H1 (cell line): ENCODE results near the gene SIK2. TPM values are rescaled to one million over a fixed set of nuclear protein-coding genes. Genes with fewer than 3 reads are reported as not detected.

Source experiments
- CTCF ChIA-PET: fragments of 300-600 bp; sonication (Branson Sonifier 250); formaldehyde crosslinking; loops from one replicate; lab custom pipeline; 2021; ENCODE audit not compliant: partially characterized antibody; lab: Charles Lee
- POLR2A ChIA-PET: fragments of 300-600 bp; sonication (Branson Sonifier 250); formaldehyde crosslinking; loops from one replicate; lab custom pipeline; 2021; ENCODE audit warnings: inconsistent platforms; ENCODE audit not compliant: partially characterized antibody; lab: Charles Lee
- DNase-seq, 2 experiments: peaks; one replicate each; pipeline versions ENCODE4 v3.0.0 to v3.0.0-alpha.2; 2010 to 2022; ENCODE audit warnings: low spot score in 2 of 2, low read depth in 1 of 2, mixed read lengths in 1 of 2
- FAIRE-seq: peaks from 2 replicates; lab custom pipeline; 2011; peaks lifted over from hg19 to GRCh38; lab: Jason Lieb, UNC
- H2AFZ ChIP-seq: 2 replicates; pipeline ENCODE4 v1.8.1; 2012; ENCODE audit warnings: low read length, inconsistent platforms
- H2AK5ac ChIP-seq: 2 replicates; pipeline ENCODE4 v1.6.1; 2013; ENCODE audit warnings: low read depth, low read length
- H2BK120ac ChIP-seq: replicated peaks from 2 replicates; pipeline ENCODE3; 2013; ENCODE audit warnings: low read depth, low read length, inconsistent platforms
- H2BK12ac ChIP-seq: 2 replicates; pipeline ENCODE4 v1.6.1; 2013; ENCODE audit warnings: low read depth, low read length
- H2BK15ac ChIP-seq: 2 replicates; pipeline ENCODE4 v1.6.1; 2013; ENCODE audit warnings: low read length
- H2BK20ac ChIP-seq: 2 replicates; pipeline ENCODE4 v1.6.1; 2013; ENCODE audit warnings: low read length
- H2BK5ac ChIP-seq: 2 replicates; pipeline ENCODE4 v1.6.1; 2013; ENCODE audit warnings: low read depth, low read length
- H3K14ac ChIP-seq: 2 replicates; pipeline ENCODE4 v1.6.1; 2013; ENCODE audit warnings: inconsistent platforms; ENCODE audit not compliant: insufficient read length
- H3K18ac ChIP-seq: 2 replicates; pipeline ENCODE4 v1.6.1; 2013; ENCODE audit warnings: low read length; ENCODE audit errors: extremely low read depth
- H3K23ac ChIP-seq: 2 replicates; pipeline ENCODE4 v1.6.1; 2013; ENCODE audit warnings: inconsistent platforms; ENCODE audit not compliant: insufficient read length
- H3K23me2 ChIP-seq: 2 replicates; pipeline ENCODE4 v1.6.1; 2013; ENCODE audit warnings: low read depth, low read length
- H3K27ac ChIP-seq: 2 replicates; pipeline ENCODE4 v1.6.1; 2011; ENCODE audit warnings: low read depth, low read length, inconsistent platforms
- H3K27me3 ChIP-seq, 4 experiments: replicated peaks in 1 of 4; 1 replicate in 1 of 4; 2 replicates in 3 of 4; pipeline versions ENCODE4 v1.6.1 to v1.8.1; 2011 to 2013; ENCODE audit warnings: low read length in 3 of 4, mild to moderate bottlenecking in 3 of 4, inconsistent platforms in 2 of 4, mixed read lengths in 2 of 4, moderate library complexity in 1 of 4; ENCODE audit not compliant: control insufficient read depth in 3 of 4, insufficient read depth in 3 of 4; ENCODE audit errors: extremely low read depth in 1 of 4
- H3K36me3 ChIP-seq, 4 experiments: 2 replicates each; pipeline versions ENCODE4 v1.6.1 to v1.8.1; 2011 to 2013; ENCODE audit warnings: mild to moderate bottlenecking in 4 of 4, low read length in 3 of 4, moderate library complexity in 2 of 4, control low read depth in 1 of 4, inconsistent platforms in 1 of 4; ENCODE audit not compliant: insufficient read depth in 4 of 4, control insufficient read depth in 2 of 4
- H3K4ac ChIP-seq: replicated peaks from 2 replicates; pipeline ENCODE3; 2013; ENCODE audit warnings: low read length, low read depth, mixed read lengths, inconsistent platforms; ENCODE audit not compliant: insufficient read length
- H3K4me1 ChIP-seq, 4 experiments: replicated peaks in 1 of 4; 1 replicate in 1 of 4; 2 replicates in 3 of 4; pipeline versions ENCODE4 v1.6.1 to v1.8.1; 2011 to 2013; ENCODE audit warnings: low read length in 3 of 4, inconsistent platforms in 2 of 4, mixed read lengths in 1 of 4; ENCODE audit not compliant: insufficient read depth in 4 of 4, control insufficient read depth in 3 of 4
- H3K4me2 ChIP-seq, 2 experiments: 2 replicates each; pipeline versions ENCODE4 v1.6.1 to v1.8.1; 2011 to 2013; ENCODE audit warnings: low read depth in 2 of 2, low read length in 2 of 2, control low read depth in 1 of 2, inconsistent platforms in 1 of 2, mild to moderate bottlenecking in 1 of 2; ENCODE audit not compliant: insufficient read depth in 1 of 2
- H3K4me3 ChIP-seq, 4 experiments: fragments of 200-600, 300-600 bp in 1 of 4; sonication (generic), shearing (Covaris generic), sonication (Bioruptor Twin) in 1 of 4; 2 replicates each; pipeline versions ENCODE4 v1.5.1 to v1.8.1; 2011 to 2016; ENCODE audit warnings: low read length in 4 of 4, low read depth in 3 of 4, control low read depth in 2 of 4, inconsistent platforms in 2 of 4, mild to moderate bottlenecking in 2 of 4, mixed read lengths in 1 of 4, moderate library complexity in 1 of 4; ENCODE audit not compliant: insufficient read depth in 2 of 4; ENCODE audit errors: extremely low read depth in 1 of 4
- H3K56ac ChIP-seq: replicated peaks from 2 replicates; pipeline ENCODE3; 2013; ENCODE audit warnings: low read depth, mild to moderate bottlenecking, mixed read lengths, low read length, inconsistent platforms; ENCODE audit not compliant: insufficient read length
- H3K79me1 ChIP-seq: 2 replicates; pipeline ENCODE4 v1.6.1; 2013; ENCODE audit warnings: low read depth, low read length, control low read depth
- H3K79me2 ChIP-seq, 2 experiments: 2 replicates each; pipeline versions ENCODE4 v1.6.1 to v1.8.1; 2012 to 2013; ENCODE audit warnings: low read length in 2 of 2, mild to moderate bottlenecking in 2 of 2, inconsistent platforms in 1 of 2; ENCODE audit not compliant: insufficient read depth in 2 of 2, control insufficient read depth in 1 of 2
- H3K9ac ChIP-seq, 4 experiments: replicated peaks in 1 of 4; 1 replicate in 1 of 4; 2 replicates in 3 of 4; pipeline versions ENCODE4 v1.6.1 to v1.8.1; 2011 to 2013; ENCODE audit warnings: low read depth in 3 of 4, low read length in 3 of 4, control low read depth in 2 of 4, mild to moderate bottlenecking in 2 of 4, moderate library complexity in 2 of 4, inconsistent platforms in 1 of 4; ENCODE audit errors: extremely low read depth in 1 of 4
- H3K9me3 ChIP-seq, 2 experiments: 2 replicates each; pipeline versions ENCODE4 v1.6.1 to v1.8.1; 2012 to 2013; ENCODE audit warnings: mild to moderate bottlenecking in 2 of 2, moderate library complexity in 2 of 2, control low read depth in 1 of 2, inconsistent platforms in 1 of 2, low read depth in 1 of 2, low read length in 1 of 2, mixed read lengths in 1 of 2; ENCODE audit not compliant: insufficient read depth in 2 of 2
- H4K20me1 ChIP-seq, 2 experiments: replicated peaks in 1 of 2; 2 replicates each; pipeline versions ENCODE3 to v1.8.1; 2011 to 2013; ENCODE audit warnings: inconsistent platforms in 2 of 2, low read length in 2 of 2, mild to moderate bottlenecking in 1 of 2; ENCODE audit not compliant: insufficient read depth in 2 of 2, control insufficient read depth in 1 of 2
- H4K5ac ChIP-seq: 2 replicates; pipeline ENCODE4 v1.6.1; 2013; ENCODE audit warnings: low read length, low read depth, mixed read lengths, inconsistent platforms; ENCODE audit not compliant: insufficient read length
- H4K8ac ChIP-seq: 2 replicates; pipeline ENCODE4 v1.8.0; 2013; ENCODE audit warnings: mild to moderate bottlenecking, moderate library complexity, low read length, inconsistent platforms; ENCODE audit not compliant: insufficient read depth; ENCODE audit errors: extremely low read depth
- H4K91ac ChIP-seq: replicated peaks from 2 replicates; pipeline ENCODE3; 2013; ENCODE audit warnings: low read length, mixed read lengths, inconsistent platforms; ENCODE audit not compliant: insufficient read length
- BACH1 ChIP-seq: IDR thresholded peaks from 2 replicates; pipeline ENCODE4 v1.6.1; 2012; ENCODE audit warnings: low read length, improper control_type of control experiment
- GTF2F1 ChIP-seq: IDR thresholded peaks from 2 replicates; pipeline ENCODE4 v1.6.1; 2012; ENCODE audit warnings: low read depth, low read length, improper control_type of control experiment, borderline replicate concordance
- HDAC6 ChIP-seq: IDR thresholded peaks from one replicate; pipeline ENCODE4 v1.7.1; 2012; ENCODE audit warnings: low read depth, mild to moderate bottlenecking, inconsistent platforms, low read length, moderate library complexity
- JUND ChIP-seq: IDR thresholded peaks from 2 replicates; pipeline ENCODE4 v1.6.1; 2011; ENCODE audit warnings: mild to moderate bottlenecking, improper control_type of control experiment, low read length
- KDM1A ChIP-seq: fragments of 200-600, 300-600 bp; sonication (generic); IDR thresholded peaks from 2 replicates; pipeline ENCODE4 v1.7.1; 2016; ENCODE audit warnings: mild to moderate bottlenecking, low read length, borderline replicate concordance
- NRF1 ChIP-seq: IDR thresholded peaks from 2 replicates; pipeline ENCODE4 v1.6.1; 2011; ENCODE audit warnings: mild to moderate bottlenecking, low read depth, low read length, improper control_type of control experiment
- POLR2A ChIP-seq, 2 experiments: IDR thresholded peaks; 1 replicate in 1 of 2; 2 replicates in 1 of 2; pipeline ENCODE4 v1.6.1; 2011; ENCODE audit warnings: low read depth in 2 of 2, low read length in 2 of 2, mild to moderate bottlenecking in 2 of 2; ENCODE audit errors: control extremely low read depth in 1 of 2
- RNF2 ChIP-seq: fragments of 200-900, 300-1000 bp; sonication (generic); IDR thresholded peaks from 2 replicates; pipeline ENCODE4 v1.7.1; 2016; ENCODE audit warnings: borderline replicate concordance, low read depth, mild to moderate bottlenecking, antibody characterized with exemption, low read length; ENCODE audit not compliant: poor library complexity, severe bottlenecking; ENCODE audit errors: missing control alignments
- SAP30 ChIP-seq: fragments of 300-600 bp; sonication (generic); IDR thresholded peaks from 2 replicates; pipeline ENCODE4 v1.7.1; 2012; ENCODE audit warnings: low read length, moderate library complexity, mild to moderate bottlenecking, inconsistent platforms; ENCODE audit not compliant: insufficient read depth, insufficient replicate concordance
- SIN3A ChIP-seq, 2 experiments: IDR thresholded peaks in 1 of 2; conservative IDR thresholded peaks in 1 of 2; 2 replicates each; pipeline ENCODE4 v1.6.1; 2011 to 2012; ENCODE audit warnings: low read length in 2 of 2, improper control_type of control experiment in 1 of 2, low read depth in 1 of 2, mild to moderate bottlenecking in 1 of 2
- YY1 ChIP-seq: IDR thresholded peaks from 2 replicates; pipeline ENCODE4 v1.6.1; 2011; ENCODE audit warnings: low read depth, mild to moderate bottlenecking, low read length
- ZNF274 ChIP-seq: IDR thresholded peaks from 2 replicates; pipeline ENCODE4 v1.7.0; 2012; ENCODE audit warnings: low read length, borderline replicate concordance; ENCODE audit errors: extremely low read depth
- WGBS, 2 experiments: shearing (Covaris generic) in 1 of 2; methylation state at CpG; one replicate each; pipeline versions ENCODE4 v1.1.6 to v1.1.7; 2013 to 2015; ENCODE audit warnings: low lambda C conversion rate in 2 of 2, mixed read lengths in 2 of 2, inconsistent platforms in 1 of 2, low coverage in 1 of 2, missing lambda C conversion rate in 1 of 2; ENCODE audit not compliant: insufficient replicate concordance in 2 of 2, insufficient coverage in 1 of 2, insufficient read length in 1 of 2; ENCODE audit errors: extremely low coverage in 1 of 2, missing lambda C conversion rate in 1 of 2; 5-methylcytosine and 5-hydroxymethylcytosine counted together
- polyA plus RNA-seq, 7 experiments: library from polyadenylated mRNA; depleted of rRNA in 3 of 7; stranded (reverse) in 5 of 7; unstranded in 2 of 7; fragments of >200 nt in 5 of 7; fragments of 200-250 nt in 2 of 7; gene quantifications; 1 replicate in 5 of 7; 2 replicates in 1 of 7; 4 replicates in 1 of 7; pipeline versions ENCODE4 v1.2.1 to v1.2.3, GENCODE V29; 2011 to 2013; ENCODE audit warnings: missing spikeins in 2 of 7, mixed read lengths in 2 of 7
- total RNA-seq: library from RNA; stranded (reverse); fragmentation: NEBNext Ultra II Directional; extraction: Animal tissue kit (Norgen Biotek cat#: 25700); gene quantifications from 2 replicates; pipeline ENCODE4 v1.2.1, GENCODE V29; 2021

Gene SIK2
- total and polyA plus RNA-seq, 2 of the 8 experiments (the other 6 are each of a cell fraction or from before 2014, with no cell fraction given): 8.8 to 11.2 TPM

DNA sequence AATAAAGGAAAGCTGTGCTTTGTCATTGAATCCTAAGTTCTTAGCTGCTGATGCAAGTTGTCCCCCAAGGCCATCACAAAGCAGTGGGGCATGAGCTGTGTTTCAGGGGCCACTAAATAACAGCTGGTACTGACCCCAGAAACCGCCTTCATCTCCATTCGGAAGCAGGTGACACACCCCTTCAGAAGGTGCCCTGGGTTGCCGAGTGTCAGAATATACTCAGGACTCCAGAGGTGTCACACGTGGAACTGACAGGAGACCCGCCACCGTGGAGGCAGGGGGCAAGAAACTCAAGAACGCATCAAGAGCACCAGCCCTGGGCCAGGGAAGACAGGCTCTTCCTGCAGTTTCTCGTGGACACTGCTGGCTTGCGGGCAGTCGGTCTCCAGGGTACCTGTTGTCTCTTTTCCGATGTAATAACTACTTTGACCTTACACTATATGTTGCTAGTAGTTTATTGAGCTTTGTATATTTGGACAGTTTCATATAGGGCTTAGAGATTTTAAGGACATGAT lies 122.4 kb downstream of the SIK2 start:
- no peak overlapping the region for H3K23ac ChIP-seq
- H3K79me2 ChIP-seq: no peaks in the 10 kb centered on the region
- FAIRE-seq: no peak
- H4K20me1 ChIP-seq: peaks cover 0 to 4% of the 10 kb centered on the region in 2 experiments
- H2AFZ ChIP-seq: no peak overlapping the region
- no peaks in the 10 kb centered on the region for H3K79me1 ChIP-seq
- 94% methylated on average over 11 of the region's 11 CpGs; no CpG with 5 or more reads in 1 of the 2 experiments for WGBS, 2 experiments
- no peak overlapping the region for H2BK20ac ChIP-seq
- peaks cover 0 to 6% (median 4%) of the 10 kb centered on the region in 4 experiments; a peak in 2 of 7 replicates for H3K4me1 ChIP-seq
- ChIA-PET POLR2A (interaction anchor here (0.7 to 2.2 kb wide), 3 partner anchors 9 to 42 kb away, joined by 3 to 12 read pairs (median 4); no protein-coding TSS in a partner anchor), CTCF (interaction anchor here (0.6 to 2.3 kb wide), 12 partner anchors 9 to 225 kb away, joined by 3 to 10 read pairs (median 3); no protein-coding TSS in a partner anchor)
- H3K56ac ChIP-seq: no peak overlapping the region
- no peak overlapping the region for H4K5ac ChIP-seq
- H3K9me3 ChIP-seq: no peaks in the 10 kb centered on the region
- DNase-seq: no peak
- H3K36me3 ChIP-seq: peaks cover 0 to 27% (median 4%) of the 10 kb centered on the region in 4 experiments; a peak in 5 of 8 replicates
- H3K23me2 ChIP-seq: no peaks in the 10 kb centered on the region
- H2BK12ac ChIP-seq: no peak overlapping the region
- no peak overlapping the region for H3K14ac ChIP-seq
- H3K27ac ChIP-seq: no peak overlapping the region
- H3K27me3 ChIP-seq: no peaks in the 10 kb centered on the region
- no peak for TF ChIP-seq POLR2A (IDR thresholded peaks at IDR 0.05; ENCODE audit: control extremely low read depth in 1 of 2, low read depth in 2 of 2, low read length in 2 of 2)
- TF ChIP-seq SAP30: no peak
- TF ChIP-seq HDAC6: no peak
- TF ChIP-seq BACH1: no peak
- TF ChIP-seq KDM1A: no peak
- no peak for TF ChIP-seq NRF1
- TF ChIP-seq JUND: no peak
- TF ChIP-seq ZNF274: no peak
- no peak for TF ChIP-seq SIN3A (conservative IDR thresholded peaks at IDR 0.05 in 1 of 2, IDR thresholded peaks at IDR 0.05 in 1 of 2; ENCODE audit: low read depth in 1 of 2, low read length in 2 of 2)
- no peak for TF ChIP-seq RNF2
- TF ChIP-seq GTF2F1: no peak
- no peak for TF ChIP-seq YY1
- no peak overlapping the region for H3K4ac ChIP-seq
- H3K18ac ChIP-seq: no peak overlapping the region
- H2BK5ac ChIP-seq: no peak overlapping the region
- no peak overlapping the region for H2BK15ac ChIP-seq
- H2AK5ac ChIP-seq: no peak overlapping the region
- no peak overlapping the region for H3K9ac ChIP-seq
- H4K8ac ChIP-seq: peak overlapping the region; percentile 78
- H3K4me2 ChIP-seq: no peak overlapping the region
- no peak overlapping the region for H4K91ac ChIP-seq
- no peak overlapping the region for H2BK120ac ChIP-seq
- no peak overlapping the region for H3K4me3 ChIP-seq
